ENCODE results near the gene SMPD3. TPM values are rescaled to one million over a fixed set of nuclear protein-coding genes. Genes with fewer than 3 reads are reported as not detected.

SMPD3 gene
- total and polyA plus RNA-seq, 8 donors, result 0.83 to 5.5 (median 2.2) TPM

- H3K4me3 ChIP-seq, result no peak overlapping the region
- peaks cover 0 to 25% (median 6%) of the 10 kb centered on the region in 3 donors for H3K36me3 ChIP-seq
- no peaks in the 10 kb centered on the region for H3K9me3 ChIP-seq
- no peak for FAIRE-seq
- no peak overlapping the region for H3K27ac ChIP-seq
- intact Hi-C loops (cut with DNase I), result no loop called here
- no peak for TF ChIP-seq CTCF (IDR thresholded peaks at IDR 0.05)
- no peaks in the 10 kb centered on the region for H3K27me3 ChIP-seq
- no peak for ATAC-seq
- no peaks in the 10 kb centered on the region for H3K4me1 ChIP-seq
- DNase-seq, result no peak
- WGBS, 2 donors, result 94 to 96% methylated on average over 16 of the region's 16 CpGs
Observed at GRCh38 chr16:68345958-68346635, 102.2 kb downstream of the SMPD3 start.

GRCh38 chr16:68345351-68345810 lies 102.9 kb downstream of the SMPD3 start:
- 88 to 91% methylated on average over 11 of the region's 11 CpGs for WGBS, 2 donors
- peak in 1 of 4 donors; percentile 18 for ATAC-seq
- H3K9me3 ChIP-seq, result no peaks in the 10 kb centered on the region
- H3K36me3 ChIP-seq, result peaks cover 0 to 32% (median 6%) of the 10 kb centered on the region in 3 donors
- DNase-seq, result no peak
- H3K4me3 ChIP-seq, result no peak overlapping the region
- no peak for FAIRE-seq
- no peaks in the 10 kb centered on the region for H3K27me3 ChIP-seq
- H3K27ac ChIP-seq, result no peak overlapping the region
- no peaks in the 10 kb centered on the region for H3K4me1 ChIP-seq
- TF ChIP-seq CTCF (IDR thresholded peaks at IDR 0.05), result no peak
- intact Hi-C loops (cut with DNase I), result no loop called here

DNA sequence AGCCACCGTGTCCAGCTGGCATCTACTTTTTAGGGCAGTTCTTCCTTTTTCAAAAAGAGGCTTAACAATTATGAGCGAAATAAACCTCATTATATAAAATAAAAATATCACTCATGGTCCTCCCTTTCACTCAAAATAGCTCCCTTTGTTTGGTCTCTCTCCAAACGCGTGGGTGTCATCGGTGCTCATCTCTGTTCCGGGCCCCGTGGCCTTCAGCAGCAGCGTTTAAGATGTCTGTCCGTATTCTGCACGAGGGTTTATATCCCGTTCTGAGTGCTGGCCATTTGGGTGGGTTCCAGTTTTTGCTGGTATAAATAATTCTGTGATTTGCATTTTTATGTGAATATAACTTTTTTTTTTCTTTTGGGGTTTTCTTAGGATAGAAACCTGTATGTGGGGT lies 104.1 kb downstream of the SMPD3 start:
- Histone ChIP-seq H3K4me1 (no peaks in the 10 kb centered on the region), H3K27ac (no peak overlapping the region), H3K36me3 (peaks cover 0 to 42% (median 14%) of the 10 kb centered on the region in 3 donors), H3K27me3 (no peaks in the 10 kb centered on the region), H3K4me3 (no peak overlapping the region), H3K9me3 (no peaks in the 10 kb centered on the region)
- 64 to 67% methylated on average over 11 of the region's 11 CpGs for WGBS, 2 donors
- ATAC-seq (no peak), FAIRE-seq (no peak), DNase-seq (no peak)
- intact Hi-C loops (cut with DNase I), result no loop called here
- no peak for TF ChIP-seq CTCF (IDR thresholded peaks at IDR 0.05)

- Histone ChIP-seq H3K27me3 (no peaks in the 10 kb centered on the region), H3K27ac (no peak overlapping the region), H3K36me3 (peaks cover 0 to 44% (median 19%) of the 10 kb centered on the region in 3 donors), H3K4me1 (no peaks in the 10 kb centered on the region), H3K9me3 (no peaks in the 10 kb centered on the region), H3K4me3 (no peak overlapping the region)
- ATAC-seq, result no peak
- no peak for FAIRE-seq
- DNase-seq, result no peak
- TF ChIP-seq CTCF (IDR thresholded peaks at IDR 0.05), result no peak
- WGBS, 2 donors, result 90 to 91% methylated on average over 7 of the region's 7 CpGs
- intact Hi-C loops (cut with DNase I), result no loop called here
Observed at GRCh38 chr16:68343137-68343536, 105.2 kb downstream of the SMPD3 start.

GRCh38 chr16:68342620-68343019 lies 105.7 kb downstream of the SMPD3 start:
- intact Hi-C loops (cut with DNase I), result no loop called here
- no peaks in the 10 kb centered on the region for H3K27me3 ChIP-seq
- WGBS, 2 donors, result 87 to 92% methylated on average over 7 of the region's 7 CpGs
- H3K36me3 ChIP-seq, result peaks cover 0 to 47% (median 17%) of the 10 kb centered on the region in 3 donors
- no peaks in the 10 kb centered on the region for H3K9me3 ChIP-seq
- TF ChIP-seq CTCF (IDR thresholded peaks at IDR 0.05), result no peak
- H3K4me1 ChIP-seq, result no peaks in the 10 kb centered on the region
- H3K27ac ChIP-seq, result no peak overlapping the region
- no peak for ATAC-seq
- H3K4me3 ChIP-seq, result no peak overlapping the region
- no peak for FAIRE-seq
- DNase-seq, result no peak
